T1000 (cell line): ENCODE measurements around the gene DENND10.
"Not testable (repeated sequence)": the region's sequence is repeated elsewhere in the genome, so short reads cannot be mapped to it uniquely, and the experiment has no call there.

Experiments
- DNase-seq: peaks from one replicate; lab custom pipeline; 2025; ENCODE audit warnings: mixed read lengths; lab: John Stamatoyannopoulos, UW

DENND10 gene

DNA sequence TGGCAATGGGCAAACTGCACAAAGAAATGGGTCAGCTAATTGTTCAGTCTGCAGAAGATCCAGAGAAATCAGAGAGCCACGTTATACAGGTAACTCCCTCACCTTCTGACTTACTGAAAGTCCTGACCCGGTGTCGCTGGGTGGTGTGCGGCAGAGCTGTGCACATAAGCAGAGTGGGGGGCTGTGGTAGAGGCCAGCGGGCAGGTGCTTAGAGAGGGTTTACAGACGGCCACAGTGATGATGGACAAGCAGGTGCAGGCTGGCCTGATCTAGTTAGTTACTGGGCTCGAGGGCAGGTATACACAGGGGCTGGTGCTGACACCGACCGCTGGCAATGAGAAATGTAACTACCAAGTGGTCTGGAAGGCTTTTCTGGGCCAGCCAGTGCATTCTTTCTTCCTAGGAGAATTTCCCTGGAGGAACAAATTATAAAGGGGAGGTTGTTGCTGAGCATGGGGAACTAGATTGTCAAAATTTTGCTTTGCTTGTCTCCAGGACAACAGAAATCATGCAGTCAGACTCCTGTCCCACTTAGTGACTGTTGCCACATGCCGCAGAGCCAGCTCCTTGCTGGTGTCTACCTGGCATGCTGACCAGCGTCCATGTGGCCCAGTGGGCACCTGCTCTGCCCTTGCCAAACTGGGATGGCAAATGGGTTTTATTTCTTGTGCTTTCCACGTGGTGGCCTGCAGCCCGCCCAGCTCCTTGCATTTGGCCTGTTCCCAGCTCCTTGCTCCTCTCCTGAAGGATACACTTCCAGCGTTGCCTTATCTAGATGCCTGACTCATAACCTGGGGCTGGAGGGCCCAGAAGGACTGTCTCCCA lies 28.8 kb downstream of the DENND10 start:
- DNase-seq = no peak

DNA sequence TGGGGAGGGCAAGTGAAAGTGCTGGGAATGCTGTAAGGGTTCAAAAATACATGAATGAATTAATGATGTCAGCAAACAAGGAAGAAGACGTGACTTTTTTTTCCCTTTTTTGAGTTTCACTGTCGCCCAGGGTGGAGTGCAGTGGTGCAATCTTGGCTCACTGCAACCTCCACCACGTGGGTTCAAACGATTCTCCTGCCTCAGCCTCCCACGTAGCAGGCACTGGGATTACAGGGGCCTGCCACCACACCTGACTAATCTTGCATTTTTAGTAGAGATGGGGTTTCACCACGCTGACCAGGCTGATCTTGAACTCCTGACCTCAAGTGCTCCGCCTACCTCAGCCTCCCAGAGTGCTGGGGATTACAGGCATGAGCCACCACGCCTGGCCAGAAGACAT lies 30.0 kb downstream of the DENND10 start:
- no peak for DNase-seq

DNA sequence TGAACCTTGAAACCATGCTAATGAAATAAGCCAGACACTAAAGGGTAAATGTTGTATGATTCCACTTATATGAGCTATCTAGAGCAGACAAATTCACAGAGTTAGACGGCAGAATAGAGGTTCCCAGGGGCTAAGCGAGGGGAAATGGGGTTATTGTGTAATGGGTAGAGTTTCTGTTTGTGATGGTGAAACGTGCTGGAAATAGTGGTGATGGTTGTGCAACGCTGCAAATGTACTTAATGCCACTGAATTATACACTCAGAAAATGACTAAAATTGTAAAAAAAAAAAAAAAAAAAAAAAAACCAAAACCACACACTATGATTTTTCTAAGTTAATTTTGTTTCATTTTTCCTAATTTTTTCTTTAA lies 31.6 kb downstream of the DENND10 start:
- no peak for DNase-seq

DNA sequence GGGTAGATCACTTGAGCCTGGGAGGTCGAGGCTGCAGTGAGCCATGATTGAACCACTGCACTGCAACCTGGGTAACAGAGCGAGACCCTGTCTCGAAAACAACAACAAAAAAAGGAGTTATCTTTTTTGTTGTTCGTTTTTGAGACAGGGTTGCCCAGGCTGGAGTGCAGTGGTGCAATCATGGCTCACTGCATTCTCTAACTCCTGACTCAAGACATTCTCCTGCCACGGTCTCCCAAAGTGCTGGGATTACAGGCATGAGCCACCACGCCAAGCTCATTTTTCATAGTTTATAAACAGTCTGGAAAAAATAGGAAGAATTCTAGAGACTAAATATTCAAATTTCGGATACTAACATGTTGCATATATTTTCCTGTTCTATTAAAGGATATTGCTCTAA lies 32.2 kb downstream of the DENND10 start:
- no peak for DNase-seq

DNA sequence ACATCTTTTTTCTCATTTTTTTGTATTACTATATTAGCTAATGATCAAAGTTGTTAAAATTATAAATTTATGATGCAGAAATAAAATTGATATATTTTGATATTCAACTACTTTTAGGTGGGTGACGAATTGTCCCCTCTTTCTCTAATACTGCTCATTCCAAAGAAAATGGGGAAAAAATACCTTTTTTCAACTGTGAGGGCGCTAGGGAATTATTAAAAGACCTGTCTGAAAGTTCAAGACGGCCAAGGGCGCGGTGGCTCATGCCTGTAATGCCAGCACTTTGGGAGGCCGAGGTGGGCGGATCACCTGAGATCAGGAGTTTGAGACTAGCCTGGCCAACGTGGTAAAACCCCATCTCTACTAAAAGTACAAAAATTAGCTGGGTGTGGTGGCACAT lies 34.0 kb downstream of the DENND10 start:
- DNase-seq = not testable (repeated sequence)

DNA sequence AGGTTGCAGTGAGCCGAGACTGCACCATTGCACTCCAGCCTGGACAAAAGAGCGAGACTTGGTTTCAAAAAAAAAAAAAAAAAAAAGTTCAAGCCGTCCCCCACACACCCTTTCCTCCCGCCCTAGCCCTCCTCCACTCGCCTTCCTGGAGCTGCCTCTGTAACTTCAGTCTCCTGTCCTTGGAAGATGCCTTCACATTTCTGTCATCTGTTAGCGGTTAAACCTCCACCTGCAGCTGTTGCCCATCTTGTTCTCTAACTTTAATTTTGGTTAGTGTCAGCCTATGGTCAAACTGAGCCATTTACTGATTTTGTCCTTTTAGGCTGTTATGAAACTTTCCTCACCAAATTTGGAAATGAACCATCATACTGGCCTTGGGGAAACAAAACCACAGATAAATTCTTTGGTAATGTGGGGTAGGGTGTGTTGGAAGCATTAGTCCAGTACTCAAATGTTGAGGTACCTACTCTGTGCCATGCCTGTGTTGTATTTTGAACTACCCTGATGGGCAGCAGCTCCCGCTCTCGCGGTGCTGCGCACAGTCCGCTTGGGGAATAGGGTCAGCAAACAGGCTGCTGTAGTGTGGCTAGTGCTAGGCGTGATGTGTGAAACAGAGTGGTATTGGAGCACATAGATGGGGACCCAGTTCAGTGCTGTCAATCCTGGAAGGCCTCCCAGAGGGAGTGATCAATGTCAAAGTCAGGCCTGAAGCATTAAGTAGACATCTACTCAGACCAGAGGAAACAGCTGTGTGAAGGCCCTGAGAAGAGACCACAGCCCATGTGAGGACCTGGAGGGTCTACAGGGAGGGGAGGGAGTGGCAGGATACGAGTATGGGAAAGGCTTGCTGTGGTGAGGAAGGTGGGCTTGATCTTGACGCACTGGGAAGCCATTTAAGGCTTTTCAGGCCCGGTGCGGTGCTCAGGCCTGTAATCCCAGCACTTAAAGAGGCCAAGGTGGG lies 34.7 kb downstream of the DENND10 start:
- DNase-seq = no peak

DNA sequence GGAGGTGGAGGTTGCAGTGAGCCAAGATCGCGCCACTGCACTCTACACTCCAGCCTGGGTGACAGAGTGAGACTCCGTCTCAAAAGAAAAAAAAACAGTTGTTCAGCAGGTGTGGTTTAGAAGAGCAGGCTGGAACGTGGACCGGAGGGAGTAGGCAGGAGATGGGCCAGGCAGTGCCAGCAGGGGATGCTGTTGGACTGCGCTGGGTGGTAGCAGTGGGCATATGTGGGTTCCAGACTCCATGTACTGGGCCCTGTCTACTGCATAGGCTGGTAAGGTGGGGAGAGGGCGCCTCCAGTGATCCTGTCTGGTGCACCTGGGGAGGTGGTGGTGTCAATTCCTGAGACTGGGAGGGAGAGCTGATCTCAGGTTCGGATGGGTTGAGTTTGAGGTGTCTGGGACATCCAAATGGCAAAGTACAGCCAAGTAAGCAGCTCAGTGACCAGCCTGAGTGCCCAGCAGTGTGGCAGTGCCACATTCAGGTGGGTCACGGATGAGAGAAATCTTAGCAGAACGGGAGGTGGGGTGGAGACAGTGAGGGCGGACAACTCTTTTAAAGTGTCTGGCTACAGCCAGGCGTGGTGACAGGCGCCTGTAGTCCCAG lies 35.7 kb downstream of the DENND10 start:
- no peak for DNase-seq

DNA sequence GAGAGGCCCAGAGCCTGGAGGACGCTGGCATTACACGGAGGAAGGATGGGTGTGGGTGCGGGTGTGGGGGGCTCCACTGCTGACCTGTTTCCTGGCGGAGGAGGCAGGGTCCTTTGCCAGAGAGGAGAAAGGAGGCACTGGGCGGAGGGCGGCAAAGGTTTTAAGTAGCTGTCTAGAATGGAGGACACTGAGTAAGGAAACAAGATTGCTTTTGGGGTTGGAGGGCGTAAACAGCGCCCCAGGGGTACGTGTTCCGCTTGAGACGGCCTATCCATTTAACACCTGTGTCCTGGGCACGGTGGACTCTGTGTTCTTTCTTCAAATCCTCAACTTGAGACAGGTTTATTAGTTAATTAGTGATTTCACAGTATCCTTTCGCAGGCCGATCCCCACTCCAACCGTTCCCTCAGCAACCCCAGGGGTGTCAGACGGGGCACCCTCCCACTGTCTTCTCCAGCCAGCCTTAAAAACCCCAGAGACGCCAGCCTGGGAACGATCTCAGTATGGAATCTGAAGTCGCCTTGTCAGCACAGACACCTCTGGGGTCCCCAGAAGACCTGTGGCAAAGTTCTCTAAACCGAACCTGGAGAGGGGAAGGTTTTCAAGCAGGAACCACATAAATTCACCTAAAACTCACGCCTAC lies 36.8 kb downstream of the DENND10 start:
- no peak for DNase-seq

DNA sequence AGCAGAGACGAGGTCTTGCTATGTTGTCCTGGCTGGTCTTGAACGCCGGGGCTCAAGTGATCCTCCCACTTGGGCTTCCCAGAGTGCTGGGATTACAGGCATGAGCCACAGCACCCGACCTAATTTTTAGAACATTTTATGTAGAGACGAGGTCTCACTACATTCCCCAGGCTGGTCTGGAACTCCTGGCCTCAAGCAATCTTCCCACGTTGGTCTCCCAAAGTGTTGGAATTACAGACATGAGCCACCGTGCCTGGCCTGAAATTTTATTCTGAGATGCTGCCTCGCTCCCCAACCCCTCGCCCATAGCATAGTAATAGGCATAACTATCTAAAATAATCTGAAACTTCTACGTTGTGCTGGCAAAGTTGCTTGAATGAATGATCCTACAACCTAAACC lies 39.7 kb downstream of the DENND10 start:
- DNase-seq = no peak

DNA sequence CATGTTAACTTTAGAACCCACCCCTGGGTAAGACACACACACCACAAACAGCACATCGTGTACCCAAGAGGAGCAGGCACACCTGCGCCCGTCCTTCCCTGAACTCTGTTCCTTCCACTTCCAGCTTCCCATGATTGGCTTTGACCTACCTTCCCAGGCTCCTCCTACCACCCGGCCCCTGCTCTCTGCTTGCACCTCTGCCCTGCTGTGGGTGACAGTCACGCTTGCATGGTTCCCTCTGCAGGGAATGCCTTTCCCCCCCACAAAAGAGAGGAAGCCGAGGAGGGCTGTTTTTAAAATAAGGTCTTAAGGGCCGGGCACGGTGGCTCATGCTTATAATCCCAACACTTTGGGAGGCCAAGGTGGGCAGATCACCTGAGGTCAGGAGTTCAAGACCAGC lies 45.2 kb downstream of the DENND10 start:
- no peak for DNase-seq

DNA sequence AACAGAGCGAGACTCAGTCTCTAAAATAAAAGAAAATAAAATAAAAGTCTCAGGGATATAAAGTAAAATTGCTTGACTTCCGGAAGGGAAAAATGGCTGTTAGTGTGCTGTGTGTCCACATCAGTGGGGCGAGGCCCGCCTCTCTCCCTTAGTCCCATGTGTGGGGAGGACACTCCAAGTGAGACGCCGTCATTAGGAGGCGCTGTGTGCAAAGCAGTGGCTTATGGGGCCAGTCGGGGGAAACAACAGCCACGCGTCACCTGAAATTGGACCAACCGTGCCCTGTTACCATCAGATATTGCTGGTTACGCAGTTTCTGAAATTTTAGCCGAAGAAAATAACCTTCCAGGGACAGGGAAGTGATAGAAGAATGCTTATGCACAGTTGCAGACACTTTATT lies 45.8 kb downstream of the DENND10 start:
- DNase-seq = no peak

DNA sequence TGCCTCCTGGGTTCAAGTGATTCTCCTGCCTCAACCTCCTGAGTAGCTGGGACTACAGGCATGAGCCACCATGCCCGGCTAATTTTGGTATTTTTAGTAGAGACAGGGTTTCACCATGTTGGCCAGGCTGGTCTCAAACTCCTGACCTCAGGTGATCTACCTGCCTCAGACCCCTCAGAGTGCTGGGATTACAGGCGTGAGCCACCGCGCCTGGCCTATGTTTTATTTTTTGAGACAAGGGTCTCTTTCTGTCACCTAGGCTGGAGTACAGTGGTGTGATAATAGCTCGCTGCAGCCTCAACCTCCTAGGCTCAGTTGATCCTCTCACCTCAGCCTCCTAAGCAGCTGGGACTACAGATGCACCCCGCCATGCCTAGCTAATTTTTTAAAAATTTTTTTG lies 47.7 kb downstream of the DENND10 start:
- DNase-seq = not testable (repeated sequence)

DNA sequence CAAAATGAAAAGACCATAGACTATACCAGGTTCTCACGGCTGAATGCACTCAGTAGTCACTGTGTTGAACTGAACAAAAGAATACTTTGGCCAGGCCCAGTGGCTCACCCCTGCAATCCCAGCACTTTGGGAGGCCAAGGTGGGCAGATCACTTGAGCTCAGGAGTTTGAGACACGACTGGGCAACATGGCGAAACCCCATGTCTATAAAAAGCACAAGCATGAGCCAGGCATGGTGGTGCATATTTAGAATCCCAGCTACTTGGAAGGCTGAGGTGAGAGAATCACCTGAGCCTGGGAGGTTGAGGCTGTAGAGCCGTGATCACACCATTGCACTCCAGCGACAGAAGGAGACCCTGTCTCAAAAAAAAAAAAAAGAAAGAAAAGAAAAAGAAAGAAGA lies 49.1 kb downstream of the DENND10 start:
- DNase-seq = no peak

DNA sequence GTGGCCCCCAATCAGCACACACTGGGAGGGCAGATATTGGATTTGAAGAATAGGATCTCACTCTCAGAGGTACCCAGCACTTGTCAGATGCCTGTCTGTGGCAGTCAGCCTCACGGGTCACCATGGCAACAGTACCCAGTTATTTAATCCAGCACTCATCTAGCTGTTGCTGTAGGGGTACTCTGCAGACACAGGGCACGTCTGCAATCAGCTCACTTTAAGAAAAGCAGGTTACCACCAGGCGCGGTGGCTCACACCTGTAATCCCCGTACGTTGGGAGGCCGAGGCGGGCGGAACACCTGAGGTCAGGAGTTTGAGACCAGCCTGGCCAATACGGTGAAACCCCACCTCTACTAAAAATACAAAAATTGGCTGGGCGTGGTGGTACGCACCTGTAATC lies 49.7 kb downstream of the DENND10 start:
- no peak for DNase-seq

DNA sequence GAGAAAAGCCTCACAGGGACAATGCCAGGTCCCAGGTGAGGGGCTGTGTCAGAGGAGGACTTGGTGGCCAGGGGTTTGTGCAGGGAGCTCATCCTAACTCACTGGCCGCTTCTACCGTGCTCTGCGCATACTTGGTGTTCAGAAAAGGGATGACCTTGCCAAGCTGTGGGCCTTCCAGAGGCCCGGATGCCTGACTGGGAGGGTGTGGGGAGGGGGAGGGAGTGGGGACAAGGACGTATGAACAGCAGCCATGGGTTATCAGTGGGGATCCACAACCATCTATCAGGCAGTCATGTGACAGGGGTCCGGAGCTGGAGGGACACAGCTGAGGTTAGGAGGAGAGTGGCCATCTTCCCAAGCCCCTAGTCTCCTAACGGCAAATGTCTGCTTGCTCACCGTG lies 55.4 kb downstream of the DENND10 start:
- no peak for DNase-seq

DNA sequence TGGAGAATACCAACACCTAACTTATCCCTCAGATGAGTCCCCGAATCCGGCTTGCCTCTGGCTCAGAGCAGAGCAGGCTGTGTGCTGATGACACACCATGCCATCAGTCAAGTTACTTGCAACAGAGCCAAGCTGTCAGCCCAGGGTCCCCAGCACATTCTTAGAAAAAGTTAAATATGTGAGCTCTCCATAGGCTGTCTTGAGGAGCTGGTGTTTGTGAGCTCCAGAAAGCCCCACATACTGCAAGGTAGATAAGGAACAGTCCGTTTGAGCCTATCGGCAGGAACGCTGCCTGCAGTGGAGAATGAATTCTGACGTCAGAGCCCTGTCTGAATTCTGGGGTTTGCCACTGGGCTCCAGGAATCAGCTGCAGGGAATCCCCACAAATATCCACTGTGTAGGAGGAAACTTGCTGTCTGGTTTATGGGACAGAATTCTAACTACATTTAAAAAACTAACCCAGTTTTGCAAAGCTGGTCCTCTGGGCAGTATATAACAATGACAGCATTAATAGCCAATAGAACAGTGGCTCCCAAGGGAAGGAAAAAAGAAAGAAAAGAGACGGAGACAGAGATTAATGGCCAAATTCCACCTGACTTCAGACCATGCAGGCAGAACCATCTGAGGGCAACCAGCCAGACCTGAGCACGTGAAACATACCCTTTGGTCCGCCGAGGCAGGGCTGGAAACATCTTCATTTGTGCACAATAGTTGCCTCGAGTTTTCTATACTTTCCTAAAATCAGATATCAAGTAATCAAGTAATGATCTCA lies 58.0 kb downstream of the DENND10 start:
- no peak for DNase-seq

DNA sequence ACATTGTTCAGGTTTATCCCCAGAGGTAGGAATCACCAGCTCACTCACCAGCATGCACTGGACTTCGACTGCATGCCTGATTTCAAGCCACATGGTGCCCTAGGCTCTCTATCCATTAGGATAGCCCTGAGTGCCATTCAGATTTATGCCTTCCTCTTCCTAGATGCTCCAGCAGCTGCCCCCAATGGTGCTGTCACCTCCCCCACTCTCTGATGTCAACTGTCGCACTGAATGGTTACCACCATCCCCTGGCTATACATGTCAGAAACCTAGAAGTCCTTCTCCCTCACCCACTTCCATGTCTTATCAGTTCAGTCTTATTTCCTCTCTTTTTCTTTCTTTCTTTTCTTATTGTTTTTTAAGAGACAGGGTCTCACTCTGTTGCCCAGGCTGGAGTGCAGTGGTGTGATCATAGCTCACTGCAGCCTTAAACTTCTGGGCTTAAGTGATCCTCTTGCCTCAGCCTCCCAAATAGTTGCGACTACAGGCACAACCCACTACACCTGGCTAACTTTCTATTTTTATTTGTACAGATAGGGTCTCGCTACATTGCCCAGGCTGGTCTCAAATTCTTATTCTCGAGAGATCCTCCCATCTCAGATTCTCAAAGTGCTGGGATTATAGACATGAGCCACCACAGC lies 58.7 kb downstream of the DENND10 start:
- no peak for DNase-seq

DNA sequence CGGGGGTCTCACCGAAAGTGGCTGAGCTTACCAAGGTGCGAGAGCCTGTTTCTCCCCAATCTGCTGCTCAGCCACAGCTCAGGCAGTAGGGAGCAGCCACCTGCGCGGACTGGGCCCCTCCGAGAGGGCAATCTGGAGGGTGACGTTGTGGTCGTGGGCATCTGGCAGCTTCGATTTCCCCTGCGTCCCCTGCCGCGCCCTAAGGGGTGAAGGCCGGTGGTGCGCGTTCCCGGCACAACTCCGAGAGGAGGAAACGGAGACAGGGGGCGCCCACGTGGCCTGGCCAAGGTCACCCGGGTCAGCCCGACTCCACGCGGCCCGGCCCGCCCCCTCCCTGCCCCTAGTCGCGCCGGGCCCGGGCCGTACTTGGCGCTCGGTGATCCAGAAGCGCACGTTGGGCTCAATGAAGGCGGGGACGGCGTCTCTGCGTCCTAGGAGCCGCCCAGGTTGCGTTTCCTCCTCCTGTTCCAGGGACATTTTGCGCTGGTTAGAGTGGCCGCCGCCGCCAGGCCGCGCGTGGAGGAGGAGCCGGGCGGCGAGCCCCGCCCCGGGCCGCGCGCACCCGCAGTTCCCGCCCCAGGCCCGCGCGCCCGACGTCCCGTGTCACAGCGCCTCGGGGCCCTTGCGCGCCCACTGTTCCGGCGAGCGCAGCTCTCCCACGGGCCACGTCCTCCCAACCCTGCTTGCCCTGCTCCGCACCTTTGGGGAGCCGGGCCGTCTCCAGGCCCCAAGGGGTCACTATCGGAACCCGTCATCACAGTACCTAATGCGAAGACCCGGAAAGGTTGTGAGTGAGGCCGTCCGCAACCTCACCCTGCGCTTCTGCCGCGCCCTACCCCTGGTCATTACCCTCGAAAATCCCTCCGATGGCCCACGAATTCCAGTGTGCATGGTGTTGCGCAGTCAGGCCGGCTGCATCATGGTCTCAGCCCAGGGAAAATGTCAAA lies 61.5 kb downstream of the DENND10 start, which contains the start of gene SFXN4:
Gene SFXN4, minus strand, starts transcription at position 544 of the 947 bp plus-strand sequence. Its CDS starts 67 bp downstream, at position 477.
- peak; percentile 74 for DNase-seq

DNA sequence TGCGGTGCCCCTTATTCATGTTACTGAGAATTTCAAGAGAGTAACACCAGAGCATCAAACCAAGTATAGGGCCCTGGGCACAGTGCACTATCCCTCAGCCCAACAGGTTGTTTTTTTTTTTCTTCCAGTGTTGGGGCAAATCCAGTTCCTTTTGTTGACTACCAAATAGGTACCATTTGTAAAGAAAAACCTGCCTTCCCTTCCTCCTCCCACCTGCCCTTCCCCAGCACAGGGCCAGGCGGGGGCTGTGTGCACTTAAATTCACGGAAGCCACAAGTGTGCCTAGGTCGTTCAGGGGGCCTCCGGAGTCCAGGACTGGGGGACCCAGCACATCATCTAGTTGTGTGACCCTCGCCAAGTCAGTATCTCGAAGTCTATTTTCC lies 62.2 kb downstream of the DENND10 start:
- no peak for DNase-seq

DNA sequence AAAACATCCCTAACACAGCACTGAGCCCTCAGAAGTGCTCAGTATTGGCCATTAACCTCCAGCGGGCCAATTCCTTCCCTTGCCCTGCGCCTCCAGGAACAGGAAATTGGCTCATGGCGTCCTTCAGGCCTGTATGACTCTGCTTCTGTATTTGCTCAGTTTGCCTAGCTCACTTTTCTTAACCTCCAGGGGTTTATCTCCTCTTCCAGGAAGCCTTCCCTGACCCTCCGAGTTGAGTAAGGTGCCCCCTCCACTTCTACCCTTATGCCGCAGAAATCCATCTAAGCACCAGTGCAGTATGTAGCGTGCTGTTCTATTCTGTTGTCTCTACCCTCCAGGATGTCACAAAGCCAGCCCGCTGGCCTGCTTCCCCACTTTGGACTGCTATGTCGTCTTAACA lies 62.7 kb downstream of the DENND10 start:
- no peak for DNase-seq
